NCI-H226 (cell line): ENCODE measurements around the gene RNF175.
A peak's percentile ranks its signal among the peaks of the same experiment; 100 is the strongest.
"Not testable (repeated sequence)": the region's sequence is repeated elsewhere in the genome, so short reads cannot be mapped to it uniquely, and the experiment has no call there.

Source experiments
- DNase-seq: peaks from one replicate; pipeline ENCODE4 v3.0.0-alpha.2; 2015

Gene RNF175

GRCh38 chr4:153669838-153670237 is 90.0 kb downstream of the RNF175 start:
- DNase-seq, result no peak

- DNase-seq, result peak; percentile 16
Measured at GRCh38 chr4:153668647-153669046, 91.2 kb downstream of the RNF175 start.

GRCh38 chr4:153666505-153666904 is 93.3 kb downstream of the RNF175 start:
- not testable (repeated sequence) for DNase-seq

- DNase-seq, result no peak
Measured at GRCh38 chr4:153663667-153664066, 96.2 kb downstream of the RNF175 start.

- DNase-seq, result no peak
Measured at GRCh38 chr4:153661908-153662307, 97.9 kb downstream of the RNF175 start.

- no peak for DNase-seq
Measured at GRCh38 chr4:153661215-153661822, 98.5 kb downstream of the RNF175 start.
